ENCODE data around the gene WSCD2. TPM values are rescaled to one million over a fixed set of nuclear protein-coding genes. Genes with fewer than 3 reads are reported as not detected.

The WSCD2 gene
- total RNA-seq (2014; rRNA removed; shearing (Covaris generic)), result 1.7 and 1.8 TPM in 2 replicates

DNA sequence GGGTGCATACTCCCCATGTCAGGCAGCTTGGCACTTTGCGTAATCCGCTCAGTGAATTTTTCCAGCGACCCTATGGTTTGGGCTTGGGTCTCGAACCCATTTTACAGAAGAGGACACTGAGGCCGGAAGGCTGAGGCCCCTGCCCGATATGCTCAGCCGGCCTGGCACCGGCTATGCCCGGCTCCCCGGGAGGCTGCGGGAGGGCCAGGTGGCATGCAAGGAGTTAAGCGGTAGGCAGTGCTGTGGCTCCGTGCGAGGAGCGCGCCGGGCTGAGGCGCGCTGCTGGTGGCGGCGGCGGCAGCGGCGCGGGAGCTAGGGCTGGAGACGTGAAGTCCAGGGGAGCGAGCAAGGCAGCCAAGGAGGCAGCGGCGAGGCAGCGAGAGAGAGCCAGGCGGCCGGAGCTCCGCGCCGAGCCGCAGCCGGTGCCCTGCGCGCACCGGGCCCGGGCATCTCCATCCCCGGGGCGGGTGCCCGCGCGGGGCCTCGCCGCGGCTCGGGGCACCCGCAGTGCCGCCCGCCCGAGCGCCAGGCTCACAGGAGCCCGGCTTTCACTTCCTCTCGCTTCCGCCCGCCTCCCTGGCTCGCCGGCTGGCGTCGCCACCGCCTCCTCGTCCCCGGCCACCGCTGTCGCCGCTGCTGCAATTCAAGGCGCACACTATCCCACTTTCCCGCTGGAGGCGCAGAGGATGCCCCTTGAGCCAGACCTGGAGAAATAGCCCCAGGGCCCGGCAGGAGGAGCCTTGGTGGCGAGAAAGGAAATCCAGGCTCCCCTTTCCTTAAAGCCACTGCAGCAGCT, at the start of gene WSCD2:
Gene WSCD2 (plus strand): TSS at position 272 of the 796 bp plus-strand sequence. CDS start 66,545 bp downstream, outside the sequence.
- Histone ChIP-seq H3K27me3 (ENCODE audit: control insufficient read depth, insufficient read depth, low read length) (peaks cover 21% of the 10 kb centered on the region), H3K4me3 (ENCODE audit: insufficient read depth, low read depth, low read length) (peak within 1 kb of the TSS; percentile 51), H3K36me3 (replicated peaks; ENCODE audit: control insufficient read depth, insufficient read depth, low read length) (no peaks in the 10 kb centered on the region)
- peak; percentile 91 for DNase-seq

DNA sequence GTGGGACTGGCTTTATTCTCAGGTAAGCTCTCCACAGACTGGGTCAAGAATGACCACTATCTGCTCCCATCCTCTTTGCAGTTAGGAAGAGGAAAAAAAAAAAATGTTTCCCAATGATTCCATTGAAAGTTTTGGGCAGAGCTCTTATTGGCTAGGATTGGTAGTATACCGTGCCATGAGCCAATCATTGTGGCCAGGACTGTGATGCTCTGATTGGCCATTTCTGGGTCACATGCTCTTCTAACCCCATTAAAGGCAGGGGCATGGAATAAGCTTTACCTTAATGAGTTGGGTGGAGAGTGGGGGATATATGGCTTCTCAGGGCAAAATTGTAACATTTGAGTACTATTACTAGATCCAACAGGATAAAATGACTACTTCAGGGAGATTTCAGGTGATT, 49.4 kb upstream of the WSCD2 start:
- no peak for DNase-seq
- no peak overlapping the region for H3K4me3 ChIP-seq (ENCODE audit: insufficient read depth, low read depth, low read length)
- H3K27me3 ChIP-seq (ENCODE audit: control insufficient read depth, insufficient read depth, low read length), result no peaks in the 10 kb centered on the region
- no peaks in the 10 kb centered on the region for H3K36me3 ChIP-seq (replicated peaks; ENCODE audit: control insufficient read depth, insufficient read depth, low read length)

DNA sequence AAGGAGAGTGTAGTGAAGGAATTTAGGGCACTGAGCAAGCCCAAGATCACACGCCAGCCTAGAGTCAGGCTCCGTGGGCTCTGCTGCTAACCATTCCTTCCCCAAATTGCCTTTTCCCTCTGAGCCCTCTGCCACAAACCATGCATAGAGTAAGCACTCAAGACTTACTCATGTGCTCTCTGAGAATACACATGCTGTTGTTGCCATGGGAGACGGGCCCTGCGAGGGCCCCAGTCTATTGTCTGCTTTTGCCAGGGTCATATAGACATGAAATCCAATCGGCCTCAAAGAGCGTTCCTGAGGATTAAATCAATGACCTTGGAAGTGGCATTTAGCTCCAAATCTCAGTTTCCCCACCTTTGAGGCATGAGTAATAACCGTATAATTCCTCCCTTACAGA, 48.7 kb upstream of the WSCD2 start:
- no peaks in the 10 kb centered on the region for H3K36me3 ChIP-seq (replicated peaks; ENCODE audit: control insufficient read depth, insufficient read depth, low read length)
- H3K4me3 ChIP-seq (ENCODE audit: insufficient read depth, low read depth, low read length), result no peak overlapping the region
- H3K27me3 ChIP-seq (ENCODE audit: control insufficient read depth, insufficient read depth, low read length), result no peaks in the 10 kb centered on the region
- DNase-seq, result no peak

DNA sequence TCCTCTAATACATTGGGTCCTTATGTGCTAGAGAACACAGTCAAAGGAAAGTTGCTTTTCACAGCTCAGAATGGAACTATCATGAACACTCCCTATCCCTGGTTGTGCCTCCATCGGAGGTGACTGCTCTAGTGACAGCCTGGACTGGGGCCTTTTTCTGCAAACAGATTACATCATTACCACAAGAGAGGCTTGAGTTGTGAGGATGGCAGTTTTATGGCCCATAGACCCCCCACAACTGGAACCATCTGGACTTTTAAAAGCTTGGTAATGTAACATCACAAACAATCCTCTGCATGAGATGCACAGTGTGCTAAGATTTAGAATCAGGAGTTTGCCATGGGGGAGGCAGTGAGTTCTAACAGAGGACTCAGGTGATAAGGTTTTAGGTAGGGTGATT, 46.6 kb upstream of the WSCD2 start:
- no peaks in the 10 kb centered on the region for H3K36me3 ChIP-seq (replicated peaks; ENCODE audit: control insufficient read depth, insufficient read depth, low read length)
- no peaks in the 10 kb centered on the region for H3K27me3 ChIP-seq (ENCODE audit: control insufficient read depth, insufficient read depth, low read length)
- no peak overlapping the region for H3K4me3 ChIP-seq (ENCODE audit: insufficient read depth, low read depth, low read length)
- no peak for DNase-seq

DNA sequence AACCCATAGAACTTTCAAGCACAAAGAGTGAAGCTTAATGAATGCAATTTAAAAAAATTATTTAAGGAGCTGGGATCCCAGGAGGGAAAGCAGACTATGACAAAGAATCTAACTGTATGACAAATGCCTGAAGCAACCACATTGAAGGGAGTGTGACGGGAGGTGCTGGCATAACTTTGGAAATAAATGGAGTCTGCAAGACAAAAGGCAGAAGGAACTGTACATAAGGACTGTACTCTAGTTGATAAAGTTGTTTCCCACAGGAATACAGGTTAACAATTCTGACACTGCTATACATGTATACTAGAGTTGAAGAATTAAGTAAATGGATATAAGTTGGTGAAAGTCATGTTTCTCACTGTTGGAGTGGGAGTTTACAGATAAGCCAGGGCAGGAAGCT, 41.2 kb upstream of the WSCD2 start:
- Histone ChIP-seq H3K27me3 (ENCODE audit: control insufficient read depth, insufficient read depth, low read length) (no peaks in the 10 kb centered on the region), H3K4me3 (ENCODE audit: insufficient read depth, low read depth, low read length) (no peak overlapping the region), H3K36me3 (replicated peaks; ENCODE audit: control insufficient read depth, insufficient read depth, low read length) (no peaks in the 10 kb centered on the region)
- no peak for DNase-seq

DNA sequence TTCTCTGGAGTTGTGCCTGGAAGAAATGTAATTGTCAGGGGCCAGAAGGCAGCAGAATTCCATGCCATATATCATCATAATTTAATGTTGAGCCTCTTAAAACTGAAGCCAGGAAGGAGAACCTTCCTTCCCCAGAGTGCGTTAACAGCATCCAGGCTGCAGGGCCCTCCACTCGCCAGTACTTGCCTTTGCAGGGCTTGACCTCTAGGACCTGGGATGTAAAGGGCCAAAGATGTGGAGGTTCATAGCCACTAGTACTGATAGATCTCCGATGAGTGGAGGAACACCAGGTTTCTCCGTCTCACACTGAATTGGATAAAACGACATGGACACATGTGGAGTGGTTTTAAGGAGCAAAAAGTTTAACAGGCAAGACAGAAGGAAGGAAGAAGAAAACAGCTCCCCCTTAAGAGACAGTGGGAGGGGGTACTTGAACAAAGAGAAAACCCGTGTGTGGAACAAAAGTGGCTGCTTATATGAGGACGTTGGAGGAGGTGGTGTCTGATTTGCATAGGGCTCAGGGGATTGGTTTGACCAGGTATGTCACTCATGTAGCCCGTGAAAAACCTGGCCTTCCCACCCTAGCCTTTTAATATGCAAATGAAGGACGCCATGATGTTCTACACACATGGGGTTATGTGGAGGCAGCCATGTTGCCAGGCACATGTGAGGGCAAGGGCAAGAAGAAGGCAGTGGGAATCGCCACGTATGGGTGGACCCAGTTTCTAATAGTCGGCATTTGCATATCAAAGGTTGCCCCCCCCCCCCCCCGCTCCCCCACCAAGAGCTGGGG, 38.8 kb upstream of the WSCD2 start:
- Histone ChIP-seq H3K36me3 (replicated peaks; ENCODE audit: control insufficient read depth, insufficient read depth, low read length) (no peaks in the 10 kb centered on the region), H3K27me3 (ENCODE audit: control insufficient read depth, insufficient read depth, low read length) (no peaks in the 10 kb centered on the region), H3K4me3 (ENCODE audit: insufficient read depth, low read depth, low read length) (no peak overlapping the region)
- peak; percentile 48 for DNase-seq

DNA sequence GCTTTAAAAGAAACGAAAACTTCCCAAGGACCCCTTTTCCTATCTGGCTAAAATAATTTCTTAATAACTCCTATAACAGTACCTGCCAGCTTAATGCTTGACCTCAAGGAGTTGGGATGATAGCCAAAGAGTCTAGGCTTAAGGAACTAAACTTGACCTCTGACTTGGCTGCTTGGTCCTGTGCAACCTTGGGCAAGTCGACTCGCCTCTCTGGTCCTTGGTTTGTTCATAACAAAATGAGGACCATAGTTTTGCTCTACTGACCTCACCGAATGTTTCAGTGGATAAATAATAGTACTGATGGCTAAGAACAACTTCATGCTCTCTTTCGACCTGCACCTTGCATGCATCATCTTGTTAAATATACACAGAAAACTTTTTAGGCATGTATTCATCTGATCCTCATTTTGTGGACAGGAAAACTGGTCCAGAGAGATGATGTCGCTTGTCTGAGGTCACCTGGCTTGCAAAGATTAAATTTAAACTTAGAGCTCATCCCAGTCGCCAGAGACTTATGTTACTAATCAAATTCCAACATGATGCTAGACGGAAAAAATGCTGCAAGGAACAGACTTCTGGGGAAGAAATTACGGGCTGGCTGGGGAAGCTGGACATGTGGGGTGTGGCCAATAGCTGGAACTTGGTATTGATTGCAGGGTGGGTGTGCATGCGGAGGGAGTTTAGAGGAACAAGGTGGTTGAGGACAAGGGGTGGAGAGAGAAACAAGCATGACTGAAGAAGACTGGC, 38.0 kb upstream of the WSCD2 start:
- Histone ChIP-seq H3K36me3 (replicated peaks; ENCODE audit: control insufficient read depth, insufficient read depth, low read length) (no peaks in the 10 kb centered on the region), H3K27me3 (ENCODE audit: control insufficient read depth, insufficient read depth, low read length) (no peaks in the 10 kb centered on the region), H3K4me3 (ENCODE audit: insufficient read depth, low read depth, low read length) (no peak overlapping the region)
- DNase-seq, result no peak

DNA sequence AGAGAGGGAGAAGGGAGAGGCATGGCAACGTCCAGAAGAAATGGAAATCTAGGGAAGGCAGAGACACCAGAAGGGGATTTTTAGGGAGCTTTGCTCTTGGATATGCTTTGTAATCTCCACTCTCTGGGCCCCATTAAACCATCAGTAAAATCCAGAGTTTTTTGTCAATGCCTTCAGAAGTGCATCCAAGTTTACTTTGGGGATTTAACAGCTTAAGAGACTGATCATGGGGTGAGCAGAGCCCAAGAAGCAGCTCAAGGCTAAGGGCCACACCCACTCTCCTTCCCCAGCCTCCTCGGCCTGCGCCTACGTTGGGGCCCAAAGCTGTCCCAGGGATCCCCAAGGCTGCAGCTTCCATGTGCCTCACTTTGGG, 37.4 kb upstream of the WSCD2 start:
- H3K4me3 ChIP-seq (ENCODE audit: insufficient read depth, low read depth, low read length), result no peak overlapping the region
- H3K27me3 ChIP-seq (ENCODE audit: control insufficient read depth, insufficient read depth, low read length), result no peaks in the 10 kb centered on the region
- no peak for DNase-seq
- H3K36me3 ChIP-seq (replicated peaks; ENCODE audit: control insufficient read depth, insufficient read depth, low read length), result no peaks in the 10 kb centered on the region

DNA sequence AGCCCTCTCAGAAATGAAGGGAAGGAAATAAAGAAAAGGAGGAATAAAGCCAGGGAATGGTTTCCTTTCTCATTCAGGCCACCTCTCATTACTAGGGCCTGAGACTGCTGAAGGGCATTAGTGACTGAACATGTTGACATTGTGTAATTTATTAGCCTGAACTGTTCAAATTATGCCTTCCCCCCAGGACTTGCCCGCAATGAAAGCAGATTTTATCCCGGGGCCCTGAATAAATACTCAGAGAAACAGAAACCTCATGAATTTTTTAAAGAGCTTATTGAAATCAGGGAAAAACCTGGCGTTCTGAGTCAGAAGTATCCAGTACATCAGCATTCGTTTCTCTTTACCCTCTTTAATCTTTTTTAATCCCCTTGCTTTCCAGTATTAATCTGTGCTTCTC, 35.9 kb upstream of the WSCD2 start:
- no peak for DNase-seq
- Histone ChIP-seq H3K36me3 (replicated peaks; ENCODE audit: control insufficient read depth, insufficient read depth, low read length) (no peaks in the 10 kb centered on the region), H3K4me3 (ENCODE audit: insufficient read depth, low read depth, low read length) (no peak overlapping the region), H3K27me3 (ENCODE audit: control insufficient read depth, insufficient read depth, low read length) (no peaks in the 10 kb centered on the region)

DNA sequence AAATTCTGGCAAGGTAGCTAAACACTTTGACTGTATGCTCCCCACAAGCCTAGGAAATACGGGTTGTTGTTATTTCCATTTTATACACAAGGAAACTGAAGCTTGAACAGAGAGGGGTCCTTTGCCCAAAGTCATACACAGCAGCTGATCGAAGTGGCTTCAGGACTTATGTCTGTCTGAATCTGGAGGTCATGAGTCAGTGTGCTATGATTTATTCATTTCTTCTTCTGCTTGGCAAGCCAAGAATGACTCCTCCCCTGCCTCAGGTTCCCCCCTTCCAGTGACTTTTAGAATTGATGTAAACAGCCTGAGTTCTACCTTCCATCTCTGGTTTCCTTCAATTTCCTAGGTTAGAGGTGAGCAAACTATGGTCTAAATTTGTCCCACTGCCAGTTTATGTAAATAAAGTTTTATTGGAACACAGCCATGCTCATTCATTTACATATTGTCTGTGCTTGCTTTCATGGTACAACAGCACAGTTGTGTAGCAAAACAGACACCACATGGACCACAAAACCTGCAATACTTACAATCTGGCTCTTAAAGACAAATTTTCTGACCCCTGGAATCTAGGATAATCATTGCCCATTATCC, 34.9 kb upstream of the WSCD2 start:
- Histone ChIP-seq H3K27me3 (ENCODE audit: control insufficient read depth, insufficient read depth, low read length) (no peaks in the 10 kb centered on the region), H3K36me3 (replicated peaks; ENCODE audit: control insufficient read depth, insufficient read depth, low read length) (no peaks in the 10 kb centered on the region), H3K4me3 (ENCODE audit: insufficient read depth, low read depth, low read length) (no peak overlapping the region)
- DNase-seq, result no peak

DNA sequence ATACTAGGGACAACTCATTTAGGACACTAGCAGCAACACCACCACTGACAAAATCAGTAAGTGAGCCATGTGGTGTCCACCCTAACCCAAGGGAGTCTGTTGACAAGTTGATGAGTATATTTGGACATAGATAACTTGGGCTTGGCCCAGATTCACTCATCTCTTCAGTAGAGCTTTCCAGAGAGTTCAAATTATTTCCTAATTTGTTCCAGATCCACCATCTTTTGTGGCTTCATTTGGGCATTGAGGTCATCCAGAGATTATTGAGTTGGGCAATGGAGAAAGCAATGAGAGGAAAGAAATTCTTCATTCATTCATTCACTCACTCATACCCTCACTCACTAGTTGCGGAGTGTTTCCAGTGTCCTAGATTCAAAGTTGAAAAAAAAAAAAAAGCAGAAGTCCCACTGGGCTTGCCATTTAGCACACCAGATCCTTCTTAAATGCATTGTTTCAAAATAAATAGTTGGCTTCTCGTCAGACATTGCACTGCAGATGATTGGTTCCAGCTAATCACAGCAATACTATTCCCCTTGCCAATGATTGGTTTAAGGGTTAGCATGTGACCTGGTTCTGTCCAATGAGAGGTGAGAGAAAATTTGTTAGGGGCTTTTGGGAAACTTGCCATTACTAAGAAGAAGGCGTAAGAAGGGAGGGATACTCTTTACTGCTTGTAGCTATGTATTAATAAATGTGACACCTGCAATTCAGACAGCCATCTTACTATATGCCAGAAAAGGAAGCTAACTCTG, 31.8 kb upstream of the WSCD2 start:
- no peak for DNase-seq
- no peaks in the 10 kb centered on the region for H3K27me3 ChIP-seq (ENCODE audit: control insufficient read depth, insufficient read depth, low read length)
- H3K36me3 ChIP-seq (replicated peaks; ENCODE audit: control insufficient read depth, insufficient read depth, low read length), result no peaks in the 10 kb centered on the region
- no peak overlapping the region for H3K4me3 ChIP-seq (ENCODE audit: insufficient read depth, low read depth, low read length)

DNA sequence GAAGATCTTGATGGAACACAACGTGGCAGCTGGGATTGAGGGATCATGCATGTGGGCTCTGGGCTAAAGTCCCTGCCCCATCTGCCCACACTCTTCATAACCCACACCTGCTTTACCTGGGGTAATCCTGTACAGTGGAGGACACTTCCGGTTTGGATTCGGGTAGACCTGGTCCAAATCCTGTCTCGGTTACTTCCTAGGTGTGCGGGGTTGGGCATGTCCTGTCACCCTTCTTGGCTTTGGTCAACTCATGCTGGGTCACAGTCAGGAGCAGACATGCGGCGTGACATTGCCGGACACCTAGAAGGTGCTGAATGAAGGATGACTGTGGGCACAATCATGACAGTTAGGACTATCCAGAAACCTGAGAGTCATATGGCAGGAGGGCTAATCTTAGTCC, 30.7 kb upstream of the WSCD2 start:
- H3K4me3 ChIP-seq (ENCODE audit: insufficient read depth, low read depth, low read length), result no peak overlapping the region
- no peaks in the 10 kb centered on the region for H3K36me3 ChIP-seq (replicated peaks; ENCODE audit: control insufficient read depth, insufficient read depth, low read length)
- H3K27me3 ChIP-seq (ENCODE audit: control insufficient read depth, insufficient read depth, low read length), result no peaks in the 10 kb centered on the region
- no peak for DNase-seq

DNA sequence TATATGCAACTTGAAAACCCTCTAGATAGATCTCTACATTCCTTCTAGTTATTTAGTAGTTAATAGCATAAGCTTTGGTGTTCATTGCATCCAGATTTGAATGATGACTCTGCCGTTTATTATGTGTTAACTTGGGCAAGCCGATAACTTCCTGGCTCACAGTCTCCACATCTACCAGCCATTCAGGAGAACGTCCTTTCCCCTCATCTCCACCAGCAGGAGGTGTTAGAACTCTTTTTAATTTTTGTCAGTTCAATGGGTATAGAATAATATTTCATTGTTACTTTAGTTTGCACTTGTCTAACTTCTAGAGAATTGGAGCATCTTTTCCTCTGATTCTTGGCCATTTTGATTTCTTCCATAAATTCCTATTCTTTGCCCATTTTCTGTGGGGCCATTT, 30.0 kb upstream of the WSCD2 start:
- Histone ChIP-seq H3K36me3 (replicated peaks; ENCODE audit: control insufficient read depth, insufficient read depth, low read length) (no peaks in the 10 kb centered on the region), H3K4me3 (ENCODE audit: insufficient read depth, low read depth, low read length) (no peak overlapping the region), H3K27me3 (ENCODE audit: control insufficient read depth, insufficient read depth, low read length) (no peaks in the 10 kb centered on the region)
- no peak for DNase-seq

Data from H7 (cell line).